DMS79 (cell line): ENCODE data around the gene TMEM238.
A peak's percentile ranks its signal among the peaks of the same experiment; 100 is the strongest.

ENCODE experiments used
- DNase-seq: peaks from one replicate; lab custom pipeline; 2025; lab: John Stamatoyannopoulos, UW

TMEM238 gene

DNA sequence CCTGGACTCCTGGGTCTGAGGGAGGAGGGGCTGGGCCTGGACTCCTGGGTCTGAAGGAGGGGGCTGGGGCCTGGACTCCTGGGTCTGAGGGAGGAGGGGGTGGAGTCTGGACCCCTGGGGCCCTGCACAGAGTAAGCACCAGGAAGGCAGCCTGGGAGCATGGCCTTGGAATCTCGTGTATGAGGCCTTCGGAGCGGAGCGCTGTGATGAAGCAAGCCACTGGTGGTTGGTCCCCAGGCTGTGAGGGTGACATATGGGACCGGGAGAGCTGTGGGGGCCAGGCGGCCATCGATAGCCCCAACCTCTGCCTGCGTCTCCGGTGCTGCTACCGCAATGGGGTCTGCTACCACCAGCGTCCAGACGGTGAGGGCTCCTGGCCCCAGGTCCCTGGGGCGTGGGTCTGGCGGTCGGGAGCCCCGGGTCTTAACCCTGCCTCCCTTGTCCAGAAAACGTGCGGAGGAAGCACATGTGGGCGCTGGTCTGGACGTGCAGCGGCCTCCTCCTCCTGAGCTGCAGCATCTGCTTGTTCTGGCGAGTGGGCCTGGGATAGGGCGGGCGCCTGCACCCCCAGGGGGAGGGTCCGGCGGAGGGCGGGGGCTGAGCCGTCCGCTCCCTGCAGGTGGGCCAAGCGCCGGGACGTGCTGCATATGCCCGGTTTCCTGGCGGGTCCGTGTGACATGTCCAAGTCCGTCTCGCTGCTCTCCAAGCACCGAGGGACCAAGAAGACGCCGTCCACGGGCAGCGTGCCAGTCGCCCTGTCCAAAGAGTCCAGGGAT lies 6.5 kb downstream of the TMEM238 start:
- DNase-seq: no peak

DNA sequence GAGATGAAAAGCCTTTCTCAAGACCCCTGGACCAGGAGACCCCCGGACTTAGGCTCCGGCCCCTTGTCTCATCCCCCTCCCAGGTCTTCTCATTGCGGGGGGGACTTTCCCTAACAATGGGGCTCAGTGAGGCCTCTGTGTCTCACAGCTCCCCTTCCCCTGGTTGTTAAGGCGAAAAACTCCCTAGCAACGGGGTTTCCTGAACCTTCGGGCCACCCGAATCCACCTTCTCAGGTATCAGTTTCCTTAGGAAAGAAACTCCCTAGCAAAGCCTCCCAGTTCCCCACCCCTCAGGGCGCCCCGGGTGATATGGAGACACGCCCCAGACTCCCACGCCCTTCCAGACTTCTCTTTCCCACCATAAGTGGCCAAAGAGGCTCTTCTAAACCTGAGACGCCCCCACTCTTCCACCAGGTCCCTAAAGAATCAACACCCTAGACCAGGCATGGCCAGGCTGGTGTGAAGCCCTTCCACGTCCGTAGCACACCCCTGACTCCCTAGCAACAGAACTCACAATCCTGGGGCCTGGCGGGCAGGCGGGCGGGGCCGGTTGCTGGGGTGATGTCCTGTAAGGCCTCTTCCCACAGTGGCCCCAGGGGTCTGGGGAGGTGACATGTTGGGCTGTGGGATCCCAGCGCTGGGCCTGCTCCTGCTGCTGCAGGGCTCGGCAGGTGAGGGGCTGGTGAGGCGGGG lies 7.7 kb downstream of the TMEM238 start, which contains the start of gene TMEM190:
TSS of gene TMEM190 (plus strand) at position 586 of the 693 bp plus-strand sequence. CDS start at position 614, 28 bp downstream.
- no peak for DNase-seq

DNA sequence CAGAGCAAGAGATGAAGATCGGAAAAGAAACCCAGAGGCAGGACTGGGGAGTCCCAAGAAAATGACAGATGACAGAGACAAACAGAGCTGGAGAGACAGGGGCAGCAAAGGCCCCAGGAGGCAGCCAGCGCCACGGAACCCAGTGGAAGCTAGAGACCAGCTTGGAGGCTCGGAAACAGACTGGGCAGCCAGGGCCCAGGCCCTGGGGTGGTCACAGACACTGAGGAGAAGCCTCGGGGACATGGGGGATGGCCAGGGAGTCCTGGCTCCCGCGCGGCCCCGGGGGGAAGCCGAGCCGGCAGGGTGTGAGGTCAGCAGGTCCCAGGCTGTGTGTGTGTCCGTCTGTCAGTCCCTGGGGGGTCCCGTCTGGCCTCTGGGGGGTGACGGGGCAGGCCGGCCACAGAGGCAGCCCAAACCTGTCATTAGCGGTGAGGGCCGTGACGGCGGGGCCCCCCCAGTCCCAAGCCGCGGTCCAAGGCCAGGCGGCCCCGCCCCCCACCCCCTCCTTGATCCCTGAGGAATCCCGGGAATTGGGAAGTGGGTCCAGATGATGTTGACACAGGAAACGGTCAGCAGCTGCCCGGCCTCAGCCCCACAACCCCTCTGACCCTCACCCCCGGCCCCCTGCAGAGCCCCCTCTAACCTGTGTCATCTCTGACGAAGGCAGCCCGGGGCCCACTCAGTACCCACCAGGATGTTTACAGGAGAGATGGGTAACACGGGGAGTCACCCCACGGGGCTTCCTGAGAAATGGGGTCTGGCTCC lies 9.9 kb downstream of the TMEM238 start:
- DNase-seq: no peak

DNA sequence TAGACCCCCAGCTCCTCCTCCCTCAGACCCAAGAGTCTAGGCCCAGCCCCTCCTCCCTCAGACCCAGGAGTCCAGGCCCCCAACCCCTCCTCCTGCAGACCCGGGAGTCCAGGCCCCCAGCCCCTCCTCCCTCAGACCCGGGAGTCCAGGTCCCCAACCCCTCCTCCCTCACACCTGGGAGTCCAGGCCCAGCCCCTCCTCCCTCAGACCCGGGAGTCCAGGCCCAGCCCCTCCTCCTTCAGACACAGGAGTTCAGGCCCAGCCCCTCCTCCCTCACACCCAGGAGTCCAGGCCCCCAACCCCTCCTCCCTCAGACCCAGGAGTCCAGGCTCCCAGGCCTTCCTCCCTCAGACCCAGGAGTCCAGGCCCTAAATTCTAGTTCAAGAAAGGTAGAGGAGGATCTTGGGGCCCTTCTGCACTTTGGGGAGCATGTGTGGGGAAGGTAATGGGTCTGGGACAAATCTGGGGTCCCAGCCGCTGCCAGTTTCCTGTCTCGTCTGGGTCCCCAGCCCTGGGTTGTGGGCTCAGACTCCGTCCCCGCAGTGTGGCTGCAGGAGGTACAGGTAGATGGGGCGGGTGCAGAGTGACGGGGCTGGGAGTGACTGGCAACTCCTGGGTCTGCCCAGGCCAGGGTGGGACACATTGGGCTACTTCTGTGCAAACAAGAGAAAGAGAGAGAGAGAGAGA lies 10.6 kb downstream of the TMEM238 start:
- DNase-seq: no peak

DNA sequence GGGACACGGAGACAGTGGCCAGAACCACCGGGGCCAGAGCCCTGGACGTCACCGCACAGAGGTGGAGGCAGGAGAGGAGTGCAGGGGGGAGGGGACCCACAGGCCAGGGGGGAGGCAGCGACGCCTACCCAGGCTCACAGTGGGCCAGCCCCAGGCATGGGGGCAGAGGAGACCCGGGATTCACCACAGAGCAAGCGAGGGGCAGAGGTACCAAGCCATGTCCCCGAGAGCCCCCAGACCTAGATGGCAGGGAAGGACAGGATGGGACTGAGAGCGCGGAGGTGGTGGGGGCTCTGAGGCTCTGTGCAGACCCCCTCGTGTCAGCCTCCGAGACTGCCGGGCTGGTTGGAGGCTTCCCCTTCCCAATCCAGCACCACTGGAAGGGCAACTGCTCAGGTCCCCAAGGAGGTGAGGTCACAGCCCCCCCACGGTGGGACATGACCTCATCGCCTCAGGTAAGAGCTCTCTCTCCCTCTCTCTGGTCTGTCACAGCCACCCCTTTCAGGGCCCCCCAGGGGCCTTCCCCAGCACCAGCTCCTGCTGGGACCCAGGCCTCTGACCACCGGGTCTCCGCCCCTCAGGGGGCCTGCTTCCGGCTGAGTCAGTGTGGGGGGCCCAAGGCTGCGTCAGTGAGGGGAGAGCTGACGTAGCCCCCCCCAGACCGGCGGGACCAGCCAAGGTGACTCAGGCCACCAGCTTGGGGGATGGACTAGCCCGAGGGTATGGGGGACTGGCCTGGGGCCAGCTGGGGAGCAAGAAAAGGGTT lies 11.6 kb downstream of the TMEM238 start:
- no peak for DNase-seq

- DNase-seq: no peak
These were observed 13.6 kb downstream of the TMEM238 start, which contains the start of gene IL11 for GRCh38 chr19:55370305-55370988. Gene IL11 (minus strand): TSS chr19:55370463. CDS start chr19:55370310, 153 bp downstream.

DNA sequence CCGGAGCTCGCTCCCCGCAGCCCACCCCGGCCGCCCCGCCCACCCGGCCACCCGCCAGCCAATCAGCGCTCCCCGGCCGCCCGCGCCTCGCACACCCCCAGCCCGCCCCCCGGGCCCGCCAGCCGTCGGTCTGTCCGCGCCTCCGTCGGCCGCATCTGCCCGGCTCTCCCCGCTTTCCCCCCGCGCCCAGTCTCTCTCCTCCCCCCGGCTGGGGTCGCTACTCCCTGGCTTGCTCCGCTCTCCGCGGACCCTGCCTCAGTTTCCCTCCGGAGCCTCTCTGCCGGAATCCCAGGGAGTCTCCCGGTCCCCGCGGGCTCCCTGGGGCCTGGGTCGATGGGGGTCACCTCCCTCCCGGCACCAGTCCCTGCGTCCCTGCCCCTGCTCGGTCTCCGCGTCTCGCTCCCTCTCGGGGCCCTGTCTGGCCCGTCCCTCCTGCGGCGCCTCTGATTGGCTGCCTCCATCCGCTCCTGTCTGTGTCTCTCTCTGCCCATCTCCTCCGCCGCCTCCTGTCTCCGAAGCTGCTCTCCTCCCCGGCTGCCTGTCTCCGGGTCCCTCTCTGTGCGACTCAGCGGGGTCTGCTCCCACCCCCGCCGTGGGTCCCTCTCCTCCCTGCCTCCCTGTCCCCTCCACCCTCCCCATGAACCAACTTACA lies 14.3 kb downstream of the TMEM238 start:
- peak; percentile 12 for DNase-seq

DNA sequence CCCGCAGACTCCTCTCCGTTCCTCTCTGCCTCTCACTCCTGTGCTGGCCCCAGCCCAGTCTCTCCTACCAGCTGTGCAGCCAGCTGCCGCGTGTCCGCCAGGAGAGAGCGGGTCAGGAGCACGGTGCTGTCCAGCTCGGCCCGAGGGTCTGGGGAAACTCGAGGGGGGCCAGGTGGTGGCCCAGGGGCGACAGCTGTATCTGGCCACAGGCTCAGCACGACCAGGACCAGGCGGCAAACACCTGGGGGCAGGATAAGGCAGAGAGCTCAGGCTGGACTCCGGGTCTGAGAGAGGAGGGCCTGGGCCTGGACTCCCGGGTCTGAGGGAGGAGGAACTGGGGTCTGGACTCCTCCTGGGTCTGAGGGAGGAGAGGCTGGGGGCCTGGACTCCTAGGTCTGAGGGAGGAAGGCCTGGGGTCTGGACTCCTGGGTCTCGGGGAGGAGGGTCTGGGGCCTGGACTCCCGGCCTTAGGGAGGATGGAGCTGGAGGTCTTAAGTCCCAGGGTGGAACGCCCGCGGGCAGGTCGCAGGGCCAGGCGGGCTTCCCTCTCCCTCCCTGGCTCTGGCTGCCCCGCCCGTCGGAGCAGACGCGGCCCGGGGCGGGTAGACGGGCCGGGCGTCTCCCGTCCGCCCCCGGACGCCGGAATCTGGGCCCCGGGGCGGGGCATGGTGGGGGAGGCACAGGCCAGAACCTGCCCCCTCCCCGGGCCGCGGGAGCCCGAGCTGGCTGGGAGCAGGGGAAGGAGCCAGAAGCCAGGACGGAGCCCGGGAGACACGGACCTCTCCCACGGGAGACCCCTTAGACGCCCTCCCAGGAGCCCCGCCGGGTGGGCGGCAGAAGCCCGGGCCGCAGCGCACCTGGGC lies 15.2 kb downstream of the TMEM238 start:
- DNase-seq: no peak

GRCh38 chr19:55368106-55368505 lies 16.0 kb downstream of the TMEM238 start:
- DNase-seq: no peak

DNA sequence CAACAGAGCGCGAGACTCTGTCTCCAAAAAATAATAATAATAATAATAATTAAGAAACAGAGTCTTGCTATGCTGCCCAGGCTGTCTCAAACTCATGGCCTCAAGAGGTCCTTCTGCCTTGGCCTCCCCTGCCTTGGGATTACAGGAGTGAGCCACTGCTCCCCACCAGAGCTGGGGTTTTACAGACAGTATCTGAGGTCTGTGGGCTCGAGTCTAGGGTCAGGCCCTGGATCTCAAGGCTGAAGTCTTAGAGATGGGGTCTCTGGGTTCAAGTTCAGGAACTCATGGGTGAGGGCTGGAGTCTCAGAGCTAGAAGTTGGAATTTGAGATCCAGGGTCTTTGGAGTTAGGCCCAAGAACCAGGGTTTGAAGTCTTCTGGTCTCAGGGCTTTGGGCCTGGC lies 17.3 kb downstream of the TMEM238 start:
- DNase-seq: no peak

GRCh38 chr19:55365964-55366363 lies 18.1 kb downstream of the TMEM238 start:
- DNase-seq: no peak

DNA sequence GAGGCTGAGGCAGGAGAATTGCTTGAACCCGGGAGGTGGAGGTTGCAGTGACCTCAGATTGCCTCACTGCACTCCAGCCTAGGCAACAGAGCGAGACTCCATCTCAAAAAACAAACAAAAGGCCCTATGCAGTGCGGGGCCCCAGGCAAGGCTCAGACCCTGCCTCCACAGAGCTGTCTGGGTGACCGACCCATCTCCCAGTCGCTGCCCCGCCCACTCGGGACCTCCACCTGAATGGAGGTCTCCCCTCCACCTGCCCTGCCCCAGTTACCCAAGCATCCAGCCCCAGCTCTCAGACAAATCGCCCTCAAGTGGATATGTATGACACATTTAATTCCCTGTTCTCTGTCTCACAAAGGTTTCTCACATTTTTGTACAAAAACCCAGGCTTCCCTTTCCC lies 18.8 kb downstream of the TMEM238 start:
- no peak for DNase-seq

GRCh38 chr19:55362990-55363716 lies 20.9 kb downstream of the TMEM238 start, which contains the start of gene GARIN5B:
Gene GARIN5B (minus strand): TSS chr19:55363260. CDS start chr19:55363066, 194 bp downstream.
- DNase-seq: no peak

GRCh38 chr19:55362174-55362989 lies 21.7 kb downstream of the TMEM238 start:
- no peak for DNase-seq

GRCh38 chr19:55360902-55361301 lies 23.2 kb downstream of the TMEM238 start:
- DNase-seq: no peak

GRCh38 chr19:55358943-55359908 lies 24.9 kb downstream of the TMEM238 start:
- DNase-seq: no peak
